ENCODE data around the gene CPZ. TPM values are rescaled to one million over a fixed set of nuclear protein-coding genes. Genes with fewer than 3 reads are reported as not detected.

CPZ gene
- total and polyA plus RNA-seq, 10 of the 15 experiments (the other 5 are each of a cell fraction or from before 2014, with no cell fraction given): not detected

DNA sequence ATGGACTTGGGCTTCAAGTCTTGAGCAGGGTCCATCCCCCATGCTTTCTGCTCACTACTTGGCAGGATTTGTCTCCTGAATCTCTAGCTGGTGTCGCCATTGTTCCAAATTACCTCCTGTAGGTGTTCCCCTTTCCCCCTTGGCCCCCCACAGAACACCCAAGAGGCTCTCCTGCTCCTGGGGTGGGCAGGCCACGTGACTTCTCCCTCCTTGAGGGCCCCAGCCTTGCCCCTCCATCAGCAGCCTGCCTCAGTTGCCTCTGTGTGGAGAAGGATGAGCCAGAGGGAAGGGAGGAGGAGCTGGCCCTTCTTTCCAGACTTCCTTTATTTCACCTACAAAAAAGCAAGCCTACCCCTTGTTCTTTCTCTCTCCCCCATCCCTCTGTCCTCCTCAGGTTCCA lies 10.5 kb upstream of the CPZ start:
- ATAC-seq: no peak
- RAD21 ChIA-PET (ENCODE audit: unreplicated experiment): no interaction called here
- Histone ChIP-seq H4K20me1 (ENCODE audit: control insufficient read depth, insufficient read depth) (no peaks in the 10 kb centered on the region), H2AFZ (ENCODE audit: control insufficient read depth, low read depth, low read length) (no peak overlapping the region), H3K27me3 (replicated peaks in 1 of 2; ENCODE audit: control insufficient read depth in 2 of 2, insufficient read depth in 2 of 2, low read length in 1 of 2) (no peaks in the 10 kb centered on the region), H3K36me3 (ENCODE audit: control insufficient read depth in 2 of 2, insufficient read depth in 2 of 2, low read length in 1 of 2) (no peaks in the 10 kb centered on the region), H3K4me2 (ENCODE audit: control insufficient read depth, insufficient read depth) (no peak overlapping the region), H3K4me3 (no peak overlapping the region), H3K9me3 (replicated peaks; ENCODE audit: control insufficient read depth, insufficient read depth, low read length) (no peaks in the 10 kb centered on the region), H3K4me1 (ENCODE audit: control insufficient read depth, insufficient read depth, low read length) (no peaks in the 10 kb centered on the region), H3K9ac (ENCODE audit: control insufficient read depth, insufficient read depth, low read length) (no peak overlapping the region), H3K79me2 (ENCODE audit: control insufficient read depth, insufficient read depth, low read length) (no peaks in the 10 kb centered on the region), H3K27ac (ENCODE audit: control insufficient read depth, insufficient read depth) (no peak overlapping the region)
- POLR2A ChIA-PET: no interaction called here
- TF ChIP-seq, protein P1, sequence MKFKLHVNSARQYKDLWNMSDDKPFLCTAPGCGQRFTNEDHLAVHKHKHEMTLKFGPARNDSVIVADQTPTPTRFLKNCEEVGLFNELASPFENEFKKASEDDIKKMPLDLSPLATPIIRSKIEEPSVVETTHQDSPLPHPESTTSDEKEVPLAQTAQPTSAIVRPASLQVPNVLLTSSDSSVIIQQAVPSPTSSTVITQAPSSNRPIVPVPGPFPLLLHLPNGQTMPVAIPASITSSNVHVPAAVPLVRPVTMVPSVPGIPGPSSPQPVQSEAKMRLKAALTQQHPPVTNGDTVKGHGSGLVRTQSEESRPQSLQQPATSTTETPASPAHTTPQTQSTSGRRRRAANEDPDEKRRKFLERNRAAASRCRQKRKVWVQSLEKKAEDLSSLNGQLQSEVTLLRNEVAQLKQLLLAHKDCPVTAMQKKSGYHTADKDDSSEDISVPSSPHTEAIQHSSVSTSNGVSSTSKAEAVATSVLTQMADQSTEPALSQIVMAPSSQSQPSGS (IDR thresholded peaks at IDR 0.05; ENCODE audit: low read length): no peak
- no peak for TF ChIP-seq NRF1 (conservative IDR thresholded peaks at IDR 0.05; ENCODE audit: low read depth, low read length)
- FAIRE-seq: no peak
- CTCF ChIA-PET: no interaction called here
- 15% methylated on average over 2 of the region's 2 CpGs for WGBS (ENCODE audit: insufficient coverage, insufficient replicate concordance, low lambda C conversion rate, missing lambda C conversion rate)
- SMC1A ChIA-PET (ENCODE audit: uncharacterized antibody, unreplicated experiment): no interaction called here
- in situ Hi-C loops (cut with MboI): no loop called here
- no peak for DNase-seq (ENCODE audit: low read depth, low spot score)
- no TSS peak for BruUV-seq (replicated peaks)
- intact Hi-C loops (cut with micrococcal nuclease; ENCODE audit: unreplicated experiment): no loop called here

DNA sequence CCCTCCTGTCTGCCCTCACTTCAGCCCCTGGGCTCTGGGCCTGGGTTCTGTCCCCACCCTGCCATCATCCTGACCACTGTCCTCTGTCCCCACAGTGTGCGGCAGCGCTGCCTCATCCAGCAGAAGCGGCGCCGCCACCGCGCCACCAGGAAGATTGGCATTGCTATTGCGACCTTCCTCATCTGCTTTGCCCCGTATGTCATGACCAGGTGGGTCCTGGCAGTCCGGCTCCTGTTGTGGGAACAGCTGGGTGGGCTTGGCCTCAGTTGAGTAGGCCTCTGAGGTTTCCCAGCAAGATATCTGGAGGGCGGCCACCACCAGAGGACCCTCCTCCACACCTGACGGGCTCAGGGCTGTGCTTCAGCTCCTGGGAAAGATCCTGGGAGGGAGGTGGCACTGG lies 10.1 kb upstream of the CPZ start:
- intact Hi-C loops (cut with micrococcal nuclease; ENCODE audit: unreplicated experiment) (no loop called here), in situ Hi-C loops (cut with MboI) (no loop called here)
- no peak overlapping the region for H3K4me2 ChIP-seq (ENCODE audit: control insufficient read depth, insufficient read depth)
- H3K36me3 ChIP-seq (ENCODE audit: control insufficient read depth in 2 of 2, insufficient read depth in 2 of 2, low read length in 1 of 2): no peaks in the 10 kb centered on the region
- FAIRE-seq (no peak), ATAC-seq (no peak), DNase-seq (ENCODE audit: low read depth, low spot score) (no peak)
- ChIA-PET SMC1A (ENCODE audit: uncharacterized antibody, unreplicated experiment) (no interaction called here), CTCF (no interaction called here), RAD21 (ENCODE audit: unreplicated experiment) (no interaction called here), POLR2A (no interaction called here)
- H3K27me3 ChIP-seq (replicated peaks in 1 of 2; ENCODE audit: control insufficient read depth in 2 of 2, insufficient read depth in 2 of 2, low read length in 1 of 2): no peaks in the 10 kb centered on the region
- no peak overlapping the region for H3K4me3 ChIP-seq
- BruUV-seq (replicated peaks): no TSS peak
- no peak overlapping the region for H3K27ac ChIP-seq (ENCODE audit: control insufficient read depth, insufficient read depth)
- H3K4me1 ChIP-seq (ENCODE audit: control insufficient read depth, insufficient read depth, low read length): no peaks in the 10 kb centered on the region
- 56% methylated on average over 12 of the region's 12 CpGs for WGBS (ENCODE audit: insufficient coverage, insufficient replicate concordance, low lambda C conversion rate, missing lambda C conversion rate)
- H3K79me2 ChIP-seq (ENCODE audit: control insufficient read depth, insufficient read depth, low read length): no peaks in the 10 kb centered on the region
- no peaks in the 10 kb centered on the region for H4K20me1 ChIP-seq (ENCODE audit: control insufficient read depth, insufficient read depth)
- H2AFZ ChIP-seq (ENCODE audit: control insufficient read depth, low read depth, low read length): no peak overlapping the region
- no peak overlapping the region for H3K9ac ChIP-seq (ENCODE audit: control insufficient read depth, insufficient read depth, low read length)
- H3K9me3 ChIP-seq (replicated peaks; ENCODE audit: control insufficient read depth, insufficient read depth, low read length): no peaks in the 10 kb centered on the region
- TF ChIP-seq, protein P2, sequence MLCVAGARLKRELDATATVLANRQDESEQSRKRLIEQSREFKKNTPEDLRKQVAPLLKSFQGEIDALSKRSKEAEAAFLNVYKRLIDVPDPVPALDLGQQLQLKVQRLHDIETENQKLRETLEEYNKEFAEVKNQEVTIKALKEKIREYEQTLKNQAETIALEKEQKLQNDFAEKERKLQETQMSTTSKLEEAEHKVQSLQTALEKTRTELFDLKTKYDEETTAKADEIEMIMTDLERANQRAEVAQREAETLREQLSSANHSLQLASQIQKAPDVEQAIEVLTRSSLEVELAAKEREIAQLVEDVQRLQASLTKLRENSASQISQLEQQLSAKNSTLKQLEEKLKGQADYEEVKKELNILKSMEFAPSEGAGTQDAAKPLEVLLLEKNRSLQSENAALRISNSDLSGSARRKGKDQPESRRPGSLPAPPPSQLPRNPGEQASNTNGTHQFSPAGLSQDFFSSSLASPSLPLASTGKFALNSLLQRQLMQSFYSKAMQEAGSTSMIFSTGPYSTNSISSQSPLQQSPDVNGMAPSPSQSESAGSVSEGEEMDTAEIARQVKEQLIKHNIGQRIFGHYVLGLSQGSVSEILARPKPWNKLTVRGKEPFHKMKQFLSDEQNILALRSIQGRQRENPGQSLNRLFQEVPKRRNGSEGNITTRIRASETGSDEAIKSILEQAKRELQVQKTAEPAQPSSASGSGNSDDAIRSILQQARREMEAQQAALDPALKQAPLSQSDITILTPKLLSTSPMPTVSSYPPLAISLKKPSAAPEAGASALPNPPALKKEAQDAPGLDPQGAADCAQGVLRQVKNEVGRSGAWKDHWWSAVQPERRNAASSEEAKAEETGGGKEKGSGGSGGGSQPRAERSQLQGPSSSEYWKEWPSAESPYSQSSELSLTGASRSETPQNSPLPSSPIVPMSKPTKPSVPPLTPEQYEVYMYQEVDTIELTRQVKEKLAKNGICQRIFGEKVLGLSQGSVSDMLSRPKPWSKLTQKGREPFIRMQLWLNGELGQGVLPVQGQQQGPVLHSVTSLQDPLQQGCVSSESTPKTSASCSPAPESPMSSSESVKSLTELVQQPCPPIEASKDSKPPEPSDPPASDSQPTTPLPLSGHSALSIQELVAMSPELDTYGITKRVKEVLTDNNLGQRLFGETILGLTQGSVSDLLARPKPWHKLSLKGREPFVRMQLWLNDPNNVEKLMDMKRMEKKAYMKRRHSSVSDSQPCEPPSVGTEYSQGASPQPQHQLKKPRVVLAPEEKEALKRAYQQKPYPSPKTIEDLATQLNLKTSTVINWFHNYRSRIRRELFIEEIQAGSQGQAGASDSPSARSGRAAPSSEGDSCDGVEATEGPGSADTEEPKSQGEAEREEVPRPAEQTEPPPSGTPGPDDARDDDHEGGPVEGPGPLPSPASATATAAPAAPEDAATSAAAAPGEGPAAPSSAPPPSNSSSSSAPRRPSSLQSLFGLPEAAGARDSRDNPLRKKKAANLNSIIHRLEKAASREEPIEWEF (IDR thresholded peaks at IDR 0.05; ENCODE audit: insufficient replicate concordance, low read depth, low read length): no peak
- TF ChIP-seq KAT2A (conservative IDR thresholded peaks at IDR 0.05; ENCODE audit: control insufficient read depth, low read depth, low read length) (no peak), NFXL1 (IDR thresholded peaks at IDR 0.05; ENCODE audit: borderline replicate concordance) (no peak), BACH1 (IDR thresholded peaks at IDR 0.05; ENCODE audit: borderline replicate concordance) (no peak)
- TF ChIP-seq, protein P3, sequence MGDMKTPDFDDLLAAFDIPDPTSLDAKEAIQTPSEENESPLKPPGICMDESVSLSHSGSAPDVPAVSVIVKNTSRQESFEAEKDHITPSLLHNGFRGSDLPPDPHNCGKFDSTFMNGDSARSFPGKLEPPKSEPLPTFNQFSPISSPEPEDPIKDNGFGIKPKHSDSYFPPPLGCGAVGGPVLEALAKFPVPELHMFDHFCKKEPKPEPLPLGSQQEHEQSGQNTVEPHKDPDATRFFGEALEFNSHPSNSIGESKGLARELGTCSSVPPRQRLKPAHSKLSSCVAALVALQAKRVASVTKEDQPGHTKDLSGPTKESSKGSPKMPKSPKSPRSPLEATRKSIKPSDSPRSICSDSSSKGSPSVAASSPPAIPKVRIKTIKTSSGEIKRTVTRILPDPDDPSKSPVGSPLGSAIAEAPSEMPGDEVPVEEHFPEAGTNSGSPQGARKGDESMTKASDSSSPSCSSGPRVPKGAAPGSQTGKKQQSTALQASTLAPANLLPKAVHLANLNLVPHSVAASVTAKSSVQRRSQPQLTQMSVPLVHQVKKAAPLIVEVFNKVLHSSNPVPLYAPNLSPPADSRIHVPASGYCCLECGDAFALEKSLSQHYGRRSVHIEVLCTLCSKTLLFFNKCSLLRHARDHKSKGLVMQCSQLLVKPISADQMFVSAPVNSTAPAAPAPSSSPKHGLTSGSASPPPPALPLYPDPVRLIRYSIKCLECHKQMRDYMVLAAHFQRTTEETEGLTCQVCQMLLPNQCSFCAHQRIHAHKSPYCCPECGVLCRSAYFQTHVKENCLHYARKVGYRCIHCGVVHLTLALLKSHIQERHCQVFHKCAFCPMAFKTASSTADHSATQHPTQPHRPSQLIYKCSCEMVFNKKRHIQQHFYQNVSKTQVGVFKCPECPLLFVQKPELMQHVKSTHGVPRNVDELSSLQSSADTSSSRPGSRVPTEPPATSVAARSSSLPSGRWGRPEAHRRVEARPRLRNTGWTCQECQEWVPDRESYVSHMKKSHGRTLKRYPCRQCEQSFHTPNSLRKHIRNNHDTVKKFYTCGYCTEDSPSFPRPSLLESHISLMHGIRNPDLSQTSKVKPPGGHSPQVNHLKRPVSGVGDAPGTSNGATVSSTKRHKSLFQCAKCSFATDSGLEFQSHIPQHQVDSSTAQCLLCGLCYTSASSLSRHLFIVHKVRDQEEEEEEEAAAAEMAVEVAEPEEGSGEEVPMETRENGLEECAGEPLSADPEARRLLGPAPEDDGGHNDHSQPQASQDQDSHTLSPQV (IDR thresholded peaks at IDR 0.05): no peak

All from GM12878 (cell line).